Amniotic epithelial cell (primary cell): ENCODE measurements around the gene CHMP4B.
A peak's percentile ranks its signal among the peaks of the same experiment; 100 is the strongest.
"Not testable (repeated sequence)": the region's sequence is repeated elsewhere in the genome, so short reads cannot be mapped to it uniquely, and the experiment has no call there.

Experiments used
- DNase-seq: peaks from one replicate; pipeline ENCODE4 v3.0.0-alpha.2; 2010; ENCODE audit warnings: low read depth

The CHMP4B gene

GRCh38 chr20:33789858-33790182 lies 21.3 kb upstream of the CHMP4B start:
- no peak for DNase-seq

GRCh38 chr20:33790566-33790965 lies 20.6 kb upstream of the CHMP4B start:
- DNase-seq, result no peak

- DNase-seq, result no peak
Measured at GRCh38 chr20:33791021-33791420, 20.1 kb upstream of the CHMP4B start.

- DNase-seq, result no peak
Measured at GRCh38 chr20:33791540-33791939, 19.6 kb upstream of the CHMP4B start.

- DNase-seq, result peak; percentile 46
Measured at GRCh38 chr20:33791959-33792597, 19.1 kb upstream of the CHMP4B start.

- DNase-seq, result not testable (repeated sequence)
Measured at GRCh38 chr20:33792598-33792989, 18.6 kb upstream of the CHMP4B start.

GRCh38 chr20:33793011-33793931 lies 17.9 kb upstream of the CHMP4B start:
- DNase-seq, result peak; percentile 66

GRCh38 chr20:33796263-33796906 lies 14.8 kb upstream of the CHMP4B start:
- no peak for DNase-seq

GRCh38 chr20:33796907-33797544 lies 14.1 kb upstream of the CHMP4B start:
- DNase-seq, result no peak

- no peak for DNase-seq
Measured at GRCh38 chr20:33798444-33798843, 12.7 kb upstream of the CHMP4B start.

- DNase-seq, result peak; percentile 94
Measured at GRCh38 chr20:33803921-33804337, 7.2 kb upstream of the CHMP4B start.

GRCh38 chr20:33808388-33808787 lies 2.8 kb upstream of the CHMP4B start:
- no peak for DNase-seq

GRCh38 chr20:33810259-33810658 lies 889 bp upstream of the CHMP4B start:
- no peak for DNase-seq

- DNase-seq, result no peak
Measured at GRCh38 chr20:33811776-33812151, 616 bp downstream of the CHMP4B start.

GRCh38 chr20:33812152-33812849 lies 1.2 kb downstream of the CHMP4B start:
- DNase-seq, result peak; percentile 91

GRCh38 chr20:33812908-33813462 lies 1.8 kb downstream of the CHMP4B start:
- DNase-seq, result peak; percentile 29

GRCh38 chr20:33814238-33814712 lies 3.1 kb downstream of the CHMP4B start:
- no peak for DNase-seq

- DNase-seq, result no peak
Measured at GRCh38 chr20:33815671-33816070, 4.5 kb downstream of the CHMP4B start.

GRCh38 chr20:33816191-33816590 lies 5.0 kb downstream of the CHMP4B start:
- DNase-seq, result no peak

- no peak for DNase-seq
Measured at GRCh38 chr20:33817411-33817810, 6.3 kb downstream of the CHMP4B start.

- DNase-seq, result no peak
Measured at GRCh38 chr20:33819456-33819855, 8.3 kb downstream of the CHMP4B start.
